Endothelial cell of umbilical vein (primary cell): ENCODE measurements around the gene PADI1. TPM values are rescaled to one million over a fixed set of nuclear protein-coding genes. Genes with fewer than 3 reads are reported as not detected.

Source experiments
- BruUV-seq: library from RNA; stranded (reverse); fragments of 400-500 nt; replicated peaks from 2 replicates; lab custom pipeline; 2021; lab: Mats Ljungman, UMichigan
- CTCF ChIA-PET: fragments of 300-600, 350-600 bp; sonication (Branson Sonifier 250); formaldehyde crosslinking; loops from one replicate; lab custom pipeline; 2021; ENCODE audit warnings: antibody characterized with exemption, inconsistent platforms; lab: Charles Lee
- POLR2A ChIA-PET: fragments of 300-600, 350-600 bp; sonication (Branson Sonifier 250); formaldehyde crosslinking; loops from one replicate; lab custom pipeline; 2021; ENCODE audit warnings: antibody characterized with exemption, inconsistent platforms; lab: Charles Lee
- DNase-seq: peaks from one replicate; pipeline ENCODE4 v3.0.0-alpha.2; 2011; ENCODE audit warnings: low read depth, low spot score
- FAIRE-seq: peaks from 2 replicates; lab custom pipeline; 2011; peaks lifted over from hg19 to GRCh38; lab: Jason Lieb, UNC
- H2AFZ ChIP-seq: 2 replicates; pipeline ENCODE4 v1.6.0; 2012; ENCODE audit warnings: low read depth, low read length, control low read depth, inconsistent platforms
- H3K27ac ChIP-seq: 2 replicates; pipeline ENCODE4 v1.5.1; 2011; ENCODE audit warnings: low read depth, mild to moderate bottlenecking, control low read depth, low read length, moderate library complexity; ENCODE audit not compliant: insufficient read depth
- H3K27me3 ChIP-seq, 2 experiments: 2 replicates each; pipeline versions ENCODE4 v1.6.0 to v1.6.1; 2011; ENCODE audit warnings: low read length in 2 of 2, mixed read lengths in 1 of 2; ENCODE audit not compliant: control insufficient read depth in 2 of 2, insufficient read depth in 2 of 2
- H3K36me3 ChIP-seq, 2 experiments: 2 replicates in 1 of 2; 3 replicates in 1 of 2; pipeline ENCODE4 v1.5.1; 2011; ENCODE audit warnings: low read length in 2 of 2, mild to moderate bottlenecking in 1 of 2, moderate library complexity in 1 of 2; ENCODE audit not compliant: control insufficient read depth in 2 of 2, insufficient read depth in 2 of 2; ENCODE audit errors: extremely low read depth in 1 of 2
- H3K4me1 ChIP-seq: 3 replicates; pipeline ENCODE4 v1.5.1; 2011; ENCODE audit warnings: mild to moderate bottlenecking, low read length; ENCODE audit not compliant: control insufficient read depth, insufficient read depth; ENCODE audit errors: extremely low read depth
- H3K4me2 ChIP-seq: 2 replicates; pipeline ENCODE4 v1.6.1; 2011; ENCODE audit warnings: low read length, control low read depth, mixed read lengths; ENCODE audit not compliant: insufficient read depth
- H3K4me3 ChIP-seq, 3 experiments: fragments of 200-600 bp in 1 of 3; sonication (generic), shearing (Covaris generic) in 1 of 3; replicated peaks in 1 of 3; 2 replicates each; pipeline ENCODE4 v1.5.1; 2011 to 2016; ENCODE audit warnings: control low read depth in 3 of 3, low read length in 3 of 3, mild to moderate bottlenecking in 2 of 3, inconsistent platforms in 1 of 3, low read depth in 1 of 3, moderate library complexity in 1 of 3; ENCODE audit not compliant: insufficient read depth in 1 of 3
- H3K79me2 ChIP-seq: 2 replicates; pipeline ENCODE4 v1.6.0; 2012; ENCODE audit warnings: low read length, inconsistent platforms; ENCODE audit not compliant: control insufficient read depth, insufficient read depth
- H3K9ac ChIP-seq: replicated peaks from 2 replicates; pipeline ENCODE3; 2011; ENCODE audit warnings: low read length, control low read depth; ENCODE audit not compliant: insufficient read depth; ENCODE audit errors: extremely low read depth
- H3K9me1 ChIP-seq: replicated peaks from 3 replicates; pipeline ENCODE4 v1.6.0; 2011; ENCODE audit warnings: mild to moderate bottlenecking, low read length; ENCODE audit not compliant: control insufficient read depth, insufficient read depth; ENCODE audit errors: extremely low read depth
- H3K9me3 ChIP-seq: replicated peaks from 2 replicates; pipeline ENCODE4 v1.5.1; 2012; ENCODE audit warnings: low read length, inconsistent platforms; ENCODE audit not compliant: control insufficient read depth, insufficient read depth
- H4K20me1 ChIP-seq: replicated peaks from 2 replicates; pipeline ENCODE3; 2011; ENCODE audit warnings: mild to moderate bottlenecking, low read length; ENCODE audit not compliant: control insufficient read depth, insufficient read depth; ENCODE audit errors: extremely low read depth
- EZH2 ChIP-seq: IDR thresholded peaks from 2 replicates; pipeline ENCODE4 v1.6.1; 2012; ENCODE audit warnings: borderline replicate concordance, low read depth, mild to moderate bottlenecking, moderate library complexity, low read length, inconsistent platforms; ENCODE audit not compliant: severe bottlenecking
- FOS ChIP-seq: IDR thresholded peaks from 2 replicates; pipeline ENCODE4 v1.6.1; 2011; ENCODE audit warnings: mild to moderate bottlenecking, low read length, moderate library complexity, borderline replicate concordance; ENCODE audit not compliant: insufficient read depth
- GATA2 ChIP-seq: IDR thresholded peaks from 2 replicates; pipeline ENCODE4 v1.7.0; 2011; ENCODE audit warnings: low read depth, mild to moderate bottlenecking, moderate library complexity, mixed read lengths, low read length; ENCODE audit not compliant: insufficient read length, insufficient read depth
- JUN ChIP-seq: IDR thresholded peaks from 2 replicates; pipeline ENCODE4 v1.6.1; 2011; ENCODE audit warnings: borderline replicate concordance, low read depth; ENCODE audit not compliant: insufficient read length, insufficient read depth
- MYC ChIP-seq: IDR thresholded peaks from one replicate; pipeline ENCODE4 v1.6.1; 2011; ENCODE audit warnings: mild to moderate bottlenecking, low read depth, low read length
- POLR2A ChIP-seq: IDR thresholded peaks from 2 replicates; pipeline ENCODE4 v1.6.1; 2012; ENCODE audit warnings: low read depth, mild to moderate bottlenecking, control low read depth, low read length
- POLR2AphosphoS5 ChIP-seq: IDR thresholded peaks from 2 replicates; pipeline ENCODE4 v1.6.1; 2012; ENCODE audit warnings: low read depth, mild to moderate bottlenecking, control low read depth, low read length, moderate library complexity; ENCODE audit not compliant: insufficient read depth
- dilution Hi-C: fragments of 300-500 bp; cut with MboI; formaldehyde crosslinking; loops from one replicate; pipeline ENCODE4 v1.15.0; 2019; ENCODE audit warnings: low sequenced_read_pairs; ENCODE audit not compliant: extremely low pct_ligation_motif_present
- intact Hi-C: fragments of 100-400 bp; cut with micrococcal nuclease; formaldehyde crosslinking; loops from one replicate; pipeline ENCODE4 v1.10.0; 2022
- polyA plus RNA-seq, 4 experiments: library from polyadenylated mRNA; depleted of rRNA in 3 of 4; stranded (reverse) in 3 of 4; unstranded in 1 of 4; fragments of >200 nt; gene quantifications; 2 replicates each; pipeline versions ENCODE4 v1.2.1 to v1.2.3, GENCODE V29; 2011 to 2012; ENCODE audit warnings: missing spikeins in 1 of 4
- total RNA-seq: library from RNA; stranded (reverse); gene quantifications from 2 replicates; pipeline ENCODE4 v1.2.3, GENCODE V29; 2021
- TF ChIP-seq, protein P1 (sequence below), 2 donors: IDR thresholded peaks; 1 replicate in 1 of 2; 2 replicates in 1 of 2; pipeline ENCODE4 v1.5.1; 2011; ENCODE audit warnings: low read length in 2 of 2, mild to moderate bottlenecking in 2 of 2, moderate library complexity in 2 of 2, control low read depth in 1 of 2, inconsistent platforms in 1 of 2, low read depth in 1 of 2; ENCODE audit not compliant: insufficient read depth in 1 of 2; ENCODE audit errors: extremely low read depth in 1 of 2
- TF ChIP-seq, protein P2 (sequence below): IDR thresholded peaks from 2 replicates; pipeline ENCODE4 v1.6.1; 2011; ENCODE audit not compliant: insufficient read depth, insufficient read length

The PADI1 gene
- total and polyA plus RNA-seq, 2 donors (not counting 3 experiments of a cell fraction or from before 2014, with no cell fraction given), result 0.01 TPM; not detected in 1

DNA sequence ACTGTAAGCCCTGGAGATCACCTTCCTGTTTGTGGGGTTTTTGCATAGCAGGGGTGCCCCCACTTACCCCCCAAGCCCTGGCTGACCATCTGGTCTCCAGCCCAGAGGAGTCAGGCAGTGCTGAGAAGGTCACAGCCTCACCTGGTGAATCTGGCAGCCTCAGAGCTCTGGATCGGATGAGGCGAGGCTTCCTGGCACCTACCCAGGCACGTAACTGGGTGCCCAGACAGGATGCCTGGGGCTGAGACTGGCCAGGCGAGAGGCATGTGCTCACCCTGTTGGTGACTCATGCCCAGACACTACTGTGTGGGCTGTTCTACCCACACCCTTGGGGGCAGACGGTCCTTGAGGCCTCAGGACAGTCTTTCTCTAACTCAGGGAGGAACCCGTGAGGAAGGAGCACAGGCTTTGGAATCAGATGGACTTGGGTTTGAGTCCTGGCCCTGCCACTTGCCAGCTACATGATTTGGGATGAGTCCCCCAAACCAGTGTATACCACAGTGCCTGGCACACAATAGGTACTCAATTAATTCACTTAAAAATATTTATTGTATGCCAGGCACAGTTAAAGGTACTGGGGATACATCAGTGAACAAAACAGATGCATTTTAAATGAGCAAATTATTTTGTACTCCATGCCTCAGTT lies 28.9 kb downstream of the PADI1 start:
- no peaks in the 10 kb centered on the region for H3K36me3 ChIP-seq
- H2AFZ ChIP-seq, result no peak overlapping the region
- H4K20me1 ChIP-seq, result no peaks in the 10 kb centered on the region
- ChIA-PET CTCF (interaction anchor here (4.6 to 8.7 kb wide), 2 partner anchors 15 to 108 kb away, joined by 28 to 261 read pairs; partner anchors contain the start of gene PADI3), POLR2A (interaction anchor here (0.7 kb wide), 1 partner anchor 105 kb away, joined by 3 read pairs; no protein-coding TSS in a partner anchor)
- TF ChIP-seq MYC (peak; percentile 43), POLR2AphosphoS5 (peak; percentile 71), JUN (peak; percentile 60), EZH2 (no peak), GATA2 (no peak), FOS (peak; percentile 79), POLR2A (no peak)
- TF ChIP-seq, protein P1, sequence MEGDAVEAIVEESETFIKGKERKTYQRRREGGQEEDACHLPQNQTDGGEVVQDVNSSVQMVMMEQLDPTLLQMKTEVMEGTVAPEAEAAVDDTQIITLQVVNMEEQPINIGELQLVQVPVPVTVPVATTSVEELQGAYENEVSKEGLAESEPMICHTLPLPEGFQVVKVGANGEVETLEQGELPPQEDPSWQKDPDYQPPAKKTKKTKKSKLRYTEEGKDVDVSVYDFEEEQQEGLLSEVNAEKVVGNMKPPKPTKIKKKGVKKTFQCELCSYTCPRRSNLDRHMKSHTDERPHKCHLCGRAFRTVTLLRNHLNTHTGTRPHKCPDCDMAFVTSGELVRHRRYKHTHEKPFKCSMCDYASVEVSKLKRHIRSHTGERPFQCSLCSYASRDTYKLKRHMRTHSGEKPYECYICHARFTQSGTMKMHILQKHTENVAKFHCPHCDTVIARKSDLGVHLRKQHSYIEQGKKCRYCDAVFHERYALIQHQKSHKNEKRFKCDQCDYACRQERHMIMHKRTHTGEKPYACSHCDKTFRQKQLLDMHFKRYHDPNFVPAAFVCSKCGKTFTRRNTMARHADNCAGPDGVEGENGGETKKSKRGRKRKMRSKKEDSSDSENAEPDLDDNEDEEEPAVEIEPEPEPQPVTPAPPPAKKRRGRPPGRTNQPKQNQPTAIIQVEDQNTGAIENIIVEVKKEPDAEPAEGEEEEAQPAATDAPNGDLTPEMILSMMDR (IDR thresholded peaks at IDR 0.05; ENCODE audit: extremely low read depth in 1 of 2, insufficient read depth in 1 of 2, low read depth in 1 of 2, low read length in 2 of 2), result no peak
- TF ChIP-seq, protein P2, sequence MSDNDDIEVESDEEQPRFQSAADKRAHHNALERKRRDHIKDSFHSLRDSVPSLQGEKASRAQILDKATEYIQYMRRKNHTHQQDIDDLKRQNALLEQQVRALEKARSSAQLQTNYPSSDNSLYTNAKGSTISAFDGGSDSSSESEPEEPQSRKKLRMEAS, result no peak
- dilution Hi-C loops, result no loop called here
- H3K79me2 ChIP-seq, result no peaks in the 10 kb centered on the region
- peak overlapping the region; percentile 48 for H3K27ac ChIP-seq
- peak overlapping the region; percentile 10 for H3K4me2 ChIP-seq
- BruUV-seq, result TSS peak; percentile 75
- H3K4me1 ChIP-seq, result peaks cover 18% of the 10 kb centered on the region
- H3K9ac ChIP-seq, result no peak overlapping the region
- H3K9me3 ChIP-seq, result no peaks in the 10 kb centered on the region
- H3K27me3 ChIP-seq, result no peaks in the 10 kb centered on the region
- DNase-seq (peak; percentile 73), FAIRE-seq (peak; percentile 87)
- H3K4me3 ChIP-seq, result no peak overlapping the region
- intact Hi-C loops, result loop anchor here (1.0 to 10.0 kb wide), 4 partner anchors 41 to 1669 kb away; partner anchors contain the start of gene ALDH4A1
- no peaks in the 10 kb centered on the region for H3K9me1 ChIP-seq
